Cardiac fibroblast (primary cell): ENCODE measurements around the gene CLDN9.

Experiments used
- DNase-seq, 2 donors: peaks; one replicate each; pipeline versions ENCODE4 v3.0.0 to v3.0.0-alpha.2; 2010; ENCODE audit warnings: low read depth in 2 of 2
- H3K4me3 ChIP-seq, 2 donors: replicated peaks in 1 of 2; 1 replicate in 1 of 2; 2 replicates in 1 of 2; pipeline ENCODE4 v1.5.1; 2011; ENCODE audit warnings: low read depth in 2 of 2, low read length in 2 of 2, mild to moderate bottlenecking in 2 of 2, moderate library complexity in 1 of 2
- TF ChIP-seq, protein P1 (sequence below): IDR thresholded peaks from one replicate; pipeline ENCODE4 v1.5.1; 2011; ENCODE audit warnings: low read depth, mild to moderate bottlenecking, low read length, inconsistent platforms

The CLDN9 gene

DNA sequence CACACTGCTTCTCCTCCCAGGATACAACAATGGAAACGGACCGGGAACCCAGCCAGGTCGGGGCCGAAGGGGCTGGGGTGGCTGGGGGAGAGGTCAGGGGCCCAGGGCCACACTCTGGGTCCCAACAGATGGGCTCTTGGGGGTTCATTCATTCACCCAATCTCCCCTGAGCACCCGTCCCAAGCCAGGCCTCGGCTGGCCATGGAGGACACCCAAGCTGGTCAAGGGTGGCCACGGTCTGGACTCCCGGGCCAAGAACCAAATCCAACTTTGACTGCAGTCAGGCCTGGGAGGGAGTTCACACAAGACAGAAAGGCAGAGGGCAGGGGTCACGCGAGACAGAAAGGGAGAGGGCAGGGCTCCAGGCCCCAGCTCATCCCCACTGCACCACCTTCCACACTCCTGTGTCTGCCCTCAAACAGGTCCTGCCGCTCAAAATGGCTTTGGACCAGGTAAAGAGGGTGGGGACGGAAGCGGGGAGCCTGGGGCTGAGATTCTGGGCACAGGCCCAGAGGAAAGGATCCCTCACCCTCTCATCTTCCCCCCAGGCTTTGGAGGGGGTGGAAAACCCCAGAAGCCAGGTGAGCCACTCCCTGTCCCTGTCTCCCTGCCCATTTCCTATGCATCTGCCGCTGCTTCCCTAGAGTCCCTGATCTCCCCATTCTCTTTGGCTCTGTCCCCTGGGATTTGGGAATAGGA is 20.2 kb upstream of the CLDN9 start:
- TF ChIP-seq, protein P1, sequence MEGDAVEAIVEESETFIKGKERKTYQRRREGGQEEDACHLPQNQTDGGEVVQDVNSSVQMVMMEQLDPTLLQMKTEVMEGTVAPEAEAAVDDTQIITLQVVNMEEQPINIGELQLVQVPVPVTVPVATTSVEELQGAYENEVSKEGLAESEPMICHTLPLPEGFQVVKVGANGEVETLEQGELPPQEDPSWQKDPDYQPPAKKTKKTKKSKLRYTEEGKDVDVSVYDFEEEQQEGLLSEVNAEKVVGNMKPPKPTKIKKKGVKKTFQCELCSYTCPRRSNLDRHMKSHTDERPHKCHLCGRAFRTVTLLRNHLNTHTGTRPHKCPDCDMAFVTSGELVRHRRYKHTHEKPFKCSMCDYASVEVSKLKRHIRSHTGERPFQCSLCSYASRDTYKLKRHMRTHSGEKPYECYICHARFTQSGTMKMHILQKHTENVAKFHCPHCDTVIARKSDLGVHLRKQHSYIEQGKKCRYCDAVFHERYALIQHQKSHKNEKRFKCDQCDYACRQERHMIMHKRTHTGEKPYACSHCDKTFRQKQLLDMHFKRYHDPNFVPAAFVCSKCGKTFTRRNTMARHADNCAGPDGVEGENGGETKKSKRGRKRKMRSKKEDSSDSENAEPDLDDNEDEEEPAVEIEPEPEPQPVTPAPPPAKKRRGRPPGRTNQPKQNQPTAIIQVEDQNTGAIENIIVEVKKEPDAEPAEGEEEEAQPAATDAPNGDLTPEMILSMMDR: no peak
- no peak for DNase-seq

DNA sequence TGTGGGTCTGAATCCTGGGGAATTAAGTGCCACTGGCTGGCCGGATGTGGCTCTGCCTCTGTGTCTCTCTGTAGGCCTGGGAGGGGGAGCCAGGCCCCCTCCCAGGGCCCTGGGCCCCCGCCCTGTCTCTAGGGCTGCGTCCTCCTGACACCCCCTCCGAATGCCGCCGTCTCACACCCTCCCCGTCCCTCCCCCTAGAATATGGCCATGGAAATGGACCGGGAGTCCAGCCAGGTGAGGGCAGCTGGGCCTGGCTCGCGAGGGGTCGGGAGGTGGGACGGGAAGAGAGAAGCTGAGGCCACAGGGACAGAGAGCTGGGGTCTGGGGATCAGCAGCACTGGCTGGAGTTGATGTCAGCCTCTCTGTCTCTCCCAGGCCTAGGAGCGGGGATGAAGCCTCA is 16.4 kb upstream of the CLDN9 start:
- no peak overlapping the region for H3K4me3 ChIP-seq
- no peak for DNase-seq
- TF ChIP-seq, protein P1: no peak

More for the DNA sequence above, 20.2 kb upstream of the CLDN9 start:
- H3K4me3 ChIP-seq: no peak overlapping the region

DNA sequence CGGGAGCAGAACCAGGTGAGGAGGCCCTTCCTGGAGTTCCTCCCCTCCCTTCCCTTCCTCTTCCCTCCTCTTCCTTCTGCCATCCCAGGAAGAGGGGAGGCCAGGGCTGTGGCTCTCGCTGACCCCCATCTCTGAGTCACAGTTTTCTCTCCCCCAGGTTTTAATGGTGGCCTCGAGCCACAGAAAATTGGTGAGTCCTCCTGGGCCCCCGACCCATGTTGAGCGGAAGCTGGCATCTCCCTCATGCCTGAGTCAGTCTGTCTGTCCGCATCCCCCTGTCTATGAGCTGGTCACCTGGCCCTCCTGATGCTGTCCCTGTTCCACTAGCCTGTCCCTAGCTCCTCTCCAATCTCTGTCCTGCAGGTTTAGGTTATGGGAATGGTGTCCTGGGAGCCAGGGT is 12.8 kb upstream of the CLDN9 start:
- H3K4me3 ChIP-seq: no peak overlapping the region
- no peak for DNase-seq
- TF ChIP-seq, protein P1: no peak

DNA sequence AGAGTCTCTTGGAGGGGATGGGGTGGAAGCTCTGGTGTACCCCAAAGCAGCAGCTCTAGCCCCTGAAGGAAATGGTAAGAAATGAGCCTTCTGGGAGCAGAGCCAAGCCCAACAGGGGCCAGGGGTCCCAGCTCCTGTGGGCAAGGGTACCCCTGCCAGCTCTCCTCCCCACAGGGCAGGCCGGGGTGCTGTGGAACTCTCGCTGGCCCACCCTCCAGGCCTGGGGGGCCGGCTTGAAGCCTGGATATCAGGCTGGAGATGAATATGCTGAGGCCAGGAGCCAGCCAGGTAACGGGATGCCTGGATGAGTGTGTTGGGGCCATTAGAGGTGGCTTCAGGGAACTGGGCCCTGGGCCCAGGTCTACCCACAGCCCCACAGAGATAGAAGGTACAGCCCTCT is 12.2 kb upstream of the CLDN9 start:
- H3K4me3 ChIP-seq: no peak overlapping the region
- no peak for DNase-seq
- TF ChIP-seq, protein P1: no peak

DNA sequence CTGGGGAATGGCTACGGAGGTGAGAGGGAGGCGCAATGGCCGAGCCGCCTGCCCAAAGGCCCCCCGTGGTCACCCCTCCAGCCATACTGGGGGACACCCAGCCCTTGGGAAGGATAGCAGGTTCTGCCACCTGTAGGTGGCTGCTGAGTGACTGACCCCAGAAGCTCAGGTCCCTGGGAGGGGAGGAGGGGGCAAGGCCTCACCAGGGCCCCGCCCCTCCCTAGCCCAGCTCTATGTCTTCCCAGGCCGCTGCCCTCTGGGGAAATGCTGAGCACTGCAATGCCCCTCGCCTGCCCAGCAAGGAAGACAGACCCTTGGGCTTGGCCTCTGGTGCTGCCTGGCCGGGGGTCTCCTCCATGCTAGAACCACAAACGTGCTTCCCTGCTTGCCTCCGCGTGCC is 11.4 kb upstream of the CLDN9 start:
- no peak overlapping the region for H3K4me3 ChIP-seq
- TF ChIP-seq, protein P1: no peak
- DNase-seq: no peak

DNA sequence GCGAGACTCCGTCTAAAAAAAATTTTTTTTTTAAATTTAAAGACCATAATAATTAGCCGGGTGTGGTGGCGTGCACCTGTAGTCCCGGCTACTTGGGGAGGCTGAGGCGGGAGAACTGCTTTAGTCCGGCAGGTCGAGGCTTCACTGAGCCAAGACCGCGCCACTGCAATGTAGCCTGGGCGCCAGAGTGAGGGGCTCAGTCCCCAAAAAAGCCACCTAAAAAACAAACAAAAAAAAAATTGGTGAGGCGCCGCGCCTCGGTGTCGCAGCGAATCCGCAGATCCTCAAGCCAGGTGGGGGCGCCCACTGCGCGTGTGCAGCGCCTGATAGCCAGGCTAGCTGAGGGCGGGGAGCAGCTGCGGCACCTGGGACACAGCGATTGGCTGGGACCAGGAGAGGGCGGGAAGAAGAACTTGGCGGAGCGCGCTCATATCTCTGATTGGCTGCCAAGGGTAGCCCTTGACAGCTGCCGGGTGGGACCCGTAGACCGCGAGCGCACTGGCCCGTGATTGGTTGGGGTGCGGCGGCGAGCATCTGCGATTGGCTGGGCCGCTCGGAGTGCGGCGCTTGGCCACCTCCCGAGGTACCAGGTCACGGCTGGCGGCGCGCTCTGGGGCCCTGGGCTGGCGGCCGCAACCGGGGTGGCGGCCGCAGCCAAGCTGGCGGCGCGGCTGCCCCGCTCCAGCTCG is 9.0 kb upstream of the CLDN9 start:
- DNase-seq: peak; percentile 99
- H3K4me3 ChIP-seq: no peak overlapping the region
- TF ChIP-seq, protein P1: peak; percentile 28
